Mucosa of gallbladder (tissue), 1 donor: Measurements from ENCODE around the gene ASCC3. TPM values are rescaled to one million over a fixed set of nuclear protein-coding genes. Genes with fewer than 3 reads are reported as not detected.

ENCODE experiments used
- DNase-seq: peaks from one replicate; pipeline ENCODE4 v3.0.0-alpha.2; 2020; ENCODE audit warnings: low spot score
- total RNA-seq: library from RNA; stranded (reverse); gene quantifications from one replicate; pipeline ENCODE4 v1.2.1, GENCODE V29; 2021
- donor health status: DM: no; HTN: no; CAD: no.

The ASCC3 gene
- total RNA-seq, 1 donor from 2014 or later = 31.1 TPM

GRCh38 chr6:100491952-100492670, 389.0 kb downstream of the ASCC3 start:
- no peak for DNase-seq

DNA sequence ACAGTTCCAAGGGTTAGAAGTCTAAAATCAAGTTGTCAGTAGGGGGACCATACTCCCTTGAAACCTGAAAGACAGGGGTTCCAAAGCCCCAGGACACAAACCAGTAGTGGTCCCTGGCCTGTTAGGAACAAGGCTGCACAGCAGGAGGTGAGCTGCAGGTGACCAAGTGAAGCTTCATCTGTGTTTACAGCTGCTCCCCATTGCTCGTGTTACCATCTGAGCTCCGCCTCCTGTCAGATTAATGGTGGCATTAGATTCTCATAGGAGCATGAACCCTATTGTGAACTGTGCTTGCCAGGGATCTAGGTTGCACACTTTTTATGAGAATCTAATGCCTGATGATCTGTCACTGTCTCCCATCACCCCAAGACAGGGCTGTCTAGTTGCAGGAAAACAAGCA, 391.1 kb downstream of the ASCC3 start:
- DNase-seq = no peak

DNA sequence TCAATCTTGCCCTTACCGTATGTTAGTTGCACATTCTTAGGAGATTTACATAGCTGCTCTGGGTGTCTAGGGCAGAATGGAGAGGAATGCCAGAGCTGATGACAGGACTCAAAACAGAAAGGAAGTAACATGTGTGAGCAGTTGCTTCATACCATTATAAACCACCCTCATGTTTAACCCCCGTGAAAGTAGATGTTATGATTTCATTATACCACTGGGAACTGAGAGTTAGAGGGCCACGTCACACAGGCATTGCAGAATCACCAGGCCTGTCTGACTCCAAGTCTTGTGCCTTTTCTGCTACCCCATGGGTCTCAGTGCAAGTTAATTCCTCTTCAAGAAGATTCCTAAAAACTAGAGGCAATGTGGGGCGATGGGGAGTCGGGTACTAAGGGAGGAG, 392.9 kb downstream of the ASCC3 start:
- DNase-seq = no peak

DNA sequence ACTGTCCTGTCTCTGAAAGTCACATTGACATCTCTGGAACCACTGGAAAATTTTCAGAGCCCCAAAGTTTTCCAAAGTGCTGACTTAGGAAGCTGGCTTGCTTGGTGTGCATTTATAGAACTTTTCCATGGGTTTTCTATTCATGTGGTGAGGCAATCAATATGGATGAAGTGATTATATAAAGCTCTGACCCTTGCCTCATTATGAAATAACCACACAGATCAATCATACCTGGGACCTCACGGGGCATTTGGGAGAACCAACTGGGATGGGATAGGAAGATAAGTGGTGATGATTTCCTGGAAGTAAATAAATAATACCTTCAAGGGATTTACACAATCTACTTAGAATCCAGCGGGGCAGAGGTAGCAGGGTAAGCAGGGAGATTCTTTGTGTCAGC, 393.5 kb downstream of the ASCC3 start:
- no peak for DNase-seq

DNA sequence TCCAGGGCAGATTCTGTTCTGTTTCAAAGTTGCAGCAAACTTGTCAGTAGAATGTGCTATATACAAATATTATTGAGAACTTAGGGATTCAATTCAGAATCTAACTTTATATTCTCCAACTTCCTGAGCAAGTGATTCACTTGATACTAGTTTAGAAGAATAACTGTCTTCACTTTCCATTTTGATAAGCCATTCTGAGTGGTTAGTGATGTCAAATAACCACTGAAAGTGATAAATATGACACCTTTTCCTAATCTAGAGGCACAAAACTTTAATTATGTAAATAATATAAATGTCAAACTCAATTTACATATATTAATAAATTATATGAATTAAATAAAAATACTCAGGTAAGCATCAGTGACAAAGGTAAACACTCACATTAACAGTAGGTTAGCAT, 395.9 kb downstream of the ASCC3 start:
- DNase-seq = no peak

GRCh38 chr6:100484474-100484873, 396.7 kb downstream of the ASCC3 start:
- no peak for DNase-seq

GRCh38 chr6:100482698-100483097, 398.4 kb downstream of the ASCC3 start:
- DNase-seq = no peak

DNA sequence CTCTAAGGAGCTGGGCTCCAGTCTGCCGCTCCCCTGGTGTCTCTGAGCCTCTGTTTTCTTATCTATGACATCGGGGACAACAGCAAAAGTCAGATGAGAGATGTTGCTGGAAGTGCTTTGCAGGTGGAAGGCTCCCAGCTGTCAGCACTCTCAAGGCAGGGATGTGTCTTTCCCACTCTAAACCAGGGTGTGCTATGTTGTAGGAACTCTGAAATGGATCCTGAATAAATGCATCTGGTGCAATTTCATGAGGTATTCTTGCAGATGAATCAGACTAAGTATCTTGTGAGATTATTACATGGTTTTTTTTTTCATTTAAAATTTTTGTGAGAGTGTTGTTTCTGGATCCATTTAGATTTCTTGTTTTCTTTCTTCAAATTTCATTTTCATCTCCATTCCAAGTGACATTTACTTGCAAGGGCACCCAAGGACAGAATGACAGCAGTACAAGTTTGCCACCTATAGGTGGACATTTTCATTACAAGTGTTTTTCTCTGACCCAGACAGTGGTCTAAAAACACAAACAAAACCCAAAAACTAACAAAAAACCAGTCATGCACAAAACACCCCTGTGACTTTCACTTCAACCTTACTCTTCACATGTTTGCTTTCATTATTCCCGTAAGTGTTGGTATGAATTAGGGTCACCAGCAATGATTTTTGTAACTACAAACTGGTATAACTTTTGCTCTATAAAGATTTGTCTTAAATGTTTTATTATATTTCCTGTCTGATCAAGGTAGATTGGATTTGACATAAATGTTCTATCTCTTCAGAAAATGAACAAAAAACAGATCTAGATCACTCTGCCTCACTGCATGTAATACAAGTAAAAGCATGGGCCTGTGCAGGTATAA, 401.7 kb downstream of the ASCC3 start:
- no peak for DNase-seq

- no peak for DNase-seq
Observed at GRCh38 chr6:100475554-100476320, 405.4 kb downstream of the ASCC3 start.

DNA sequence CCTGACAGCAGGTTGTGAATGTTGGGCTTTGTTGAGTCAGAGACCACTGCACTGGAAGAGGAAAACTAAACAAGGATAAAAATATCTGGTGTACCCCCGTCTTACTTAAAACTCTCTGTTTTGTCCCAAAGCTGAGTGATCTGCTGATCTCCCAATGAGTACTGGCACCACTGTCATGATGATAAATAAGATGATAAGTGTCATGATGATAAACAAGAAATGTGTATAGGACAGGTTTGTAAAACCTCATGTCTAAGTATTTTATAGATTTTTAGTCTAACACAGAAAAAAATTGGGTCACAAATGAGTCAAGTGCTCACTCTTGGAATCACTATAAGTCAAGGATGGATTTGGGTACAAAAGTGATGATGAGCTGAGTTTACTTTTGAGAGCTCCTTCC, 407.9 kb downstream of the ASCC3 start:
- no peak for DNase-seq

- no peak for DNase-seq
Observed at GRCh38 chr6:100472674-100473073, 408.5 kb downstream of the ASCC3 start.

DNA sequence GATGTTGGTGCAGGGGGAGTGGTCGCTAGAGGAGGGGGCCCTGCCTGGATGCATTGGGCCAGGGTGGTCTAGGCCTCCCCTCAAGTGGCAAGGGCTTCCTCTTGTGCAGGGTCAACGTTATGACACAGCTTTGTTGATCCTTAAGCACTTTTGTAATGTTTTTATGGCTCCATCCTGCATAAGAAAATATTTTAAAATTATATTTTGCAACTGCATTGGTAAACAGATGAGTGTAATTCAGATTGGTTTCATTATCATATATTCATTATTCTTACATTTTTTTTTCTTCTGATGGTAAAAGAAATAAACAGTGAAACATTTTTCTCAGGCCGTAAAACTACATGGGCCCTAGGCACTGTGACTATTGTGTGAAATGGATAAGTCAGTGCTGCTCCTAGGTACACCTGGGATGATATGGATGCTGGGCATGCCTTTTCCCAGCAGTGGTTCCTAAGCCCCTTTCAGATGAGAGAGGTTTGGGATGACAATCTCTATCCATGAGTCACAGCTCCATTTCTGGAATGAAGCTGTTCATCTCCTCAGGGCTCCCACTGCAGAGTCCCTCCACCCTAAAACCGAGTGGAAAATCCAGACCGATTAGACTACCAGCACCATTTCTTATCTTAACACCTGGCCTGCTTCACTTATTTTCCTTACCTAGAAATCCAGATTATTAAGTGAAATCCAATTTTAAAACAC, 410.6 kb downstream of the ASCC3 start:
- DNase-seq = no peak

DNA sequence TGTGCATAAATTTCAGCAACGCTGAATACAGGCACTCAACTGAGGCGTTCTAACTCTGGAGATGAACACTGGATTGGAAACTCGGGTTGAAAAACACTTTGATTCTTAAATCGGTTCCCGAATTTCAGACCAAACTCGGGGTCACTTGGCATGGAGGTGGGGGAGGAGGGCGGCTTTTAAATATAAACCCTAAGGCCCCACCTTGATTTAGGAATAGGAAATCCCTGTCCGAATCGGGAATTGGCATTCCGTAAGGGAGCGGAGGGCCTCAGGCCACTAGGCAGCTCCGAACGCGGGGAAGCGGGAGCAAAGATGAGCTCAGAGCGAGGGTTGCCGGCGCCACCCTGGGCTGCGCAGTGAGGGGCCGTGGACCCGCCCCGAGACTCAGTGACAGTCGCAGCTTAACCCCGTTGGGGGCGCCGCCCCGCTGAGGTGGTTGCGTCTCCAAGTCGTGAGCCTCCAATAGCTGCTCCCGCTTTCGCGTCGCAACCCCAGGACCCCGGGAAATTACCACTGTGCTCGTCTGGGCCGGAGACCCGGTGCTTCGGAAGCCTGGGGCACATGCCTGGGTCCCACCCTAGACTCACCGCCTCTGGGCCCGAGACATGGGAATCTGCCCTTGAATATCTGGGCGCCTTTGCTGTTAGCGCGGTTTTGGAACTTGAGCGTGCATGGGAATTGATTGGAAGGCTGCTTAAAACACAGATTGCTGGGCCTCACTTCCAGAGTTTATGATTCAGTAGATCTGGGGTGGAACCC, 411.8 kb downstream of the ASCC3 start:
- DNase-seq = no peak

DNA sequence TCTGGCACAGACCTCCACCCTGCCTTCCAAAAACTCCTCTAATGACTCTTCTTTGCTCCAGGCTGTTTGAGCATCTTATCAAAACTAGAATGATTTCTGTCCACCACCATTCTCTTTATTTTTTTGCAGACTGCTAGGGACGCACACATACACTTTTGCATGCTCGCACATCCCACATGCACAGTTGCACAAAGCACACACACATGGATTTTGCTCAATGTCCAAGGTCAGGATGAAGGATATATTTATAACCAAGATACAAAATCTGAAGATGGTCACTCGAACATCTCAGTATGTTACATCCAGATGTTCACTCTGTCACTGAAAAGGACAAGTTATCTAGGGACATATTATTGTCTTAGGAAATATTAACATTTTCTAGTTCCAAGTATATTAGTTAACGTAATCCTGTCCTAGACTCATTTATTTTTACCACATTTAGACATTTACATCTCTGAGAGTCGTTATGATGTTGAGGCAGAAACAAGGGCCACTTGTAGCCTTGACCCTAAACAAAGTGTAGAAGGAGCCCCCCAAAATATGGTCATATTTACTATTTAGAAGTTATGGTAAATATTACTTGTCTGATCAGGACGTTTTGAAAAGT, 413.0 kb downstream of the ASCC3 start:
- no peak for DNase-seq

GRCh38 chr6:100467129-100468015, 413.8 kb downstream of the ASCC3 start:
- DNase-seq = no peak

DNA sequence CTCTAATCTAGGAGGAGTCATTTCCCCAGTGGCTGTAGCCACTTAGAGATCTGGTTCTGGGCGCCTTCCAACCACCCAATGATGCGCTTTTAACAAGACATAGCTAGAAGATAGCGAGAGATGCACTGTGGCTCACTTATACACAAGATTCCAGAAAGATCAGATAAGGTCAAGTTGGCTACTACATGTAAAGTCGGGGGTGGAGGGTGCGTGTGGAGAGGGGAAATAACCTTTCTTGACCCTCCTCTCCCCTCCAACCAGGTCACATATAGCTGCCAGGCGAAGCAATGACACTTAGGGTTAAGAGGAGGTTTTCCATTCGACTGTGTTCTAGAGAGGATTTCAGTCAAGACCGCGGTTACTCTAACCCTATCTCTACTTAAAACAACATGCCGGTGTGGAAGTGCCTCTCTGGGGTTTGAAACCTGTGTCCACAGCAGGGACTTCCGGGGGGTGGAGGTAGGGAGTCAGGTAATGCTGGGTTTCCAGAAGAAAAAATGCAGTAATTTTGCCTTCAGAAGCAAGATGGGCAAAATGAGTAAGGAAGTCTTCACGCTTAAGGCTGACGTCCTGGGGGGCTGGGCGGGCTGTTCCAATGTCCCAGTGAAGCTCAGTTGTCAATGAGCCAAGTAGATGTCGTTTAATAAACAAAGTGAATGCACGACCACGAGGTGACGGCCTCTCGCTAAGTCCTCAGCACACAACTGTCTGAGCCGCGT, 414.6 kb downstream of the ASCC3 start:
- no peak for DNase-seq

GRCh38 chr6:100465701-100466409, 415.3 kb downstream of the ASCC3 start:
- no peak for DNase-seq
